SK-N-SH (cell line): ENCODE results near the gene SCRN1. TPM values are rescaled to one million over a fixed set of nuclear protein-coding genes. Genes with fewer than 3 reads are reported as not detected.

ENCODE experiments used
- CTCF ChIA-PET: fragments of 300-600, 350-600 bp; formaldehyde crosslinking; extraction: SDS; loops from one replicate; lab custom pipeline; 2021; lab: Yijun Ruan, JAX
- POLR2A ChIA-PET: fragments of 350-600 bp; sonication (Branson Sonifier 250); formaldehyde crosslinking; extraction: SDS; loops from one replicate; lab custom pipeline; 2020; ENCODE audit warnings: antibody characterized with exemption, inconsistent platforms; lab: Yijun Ruan, JAX
- DNase-seq: peaks from one replicate; pipeline ENCODE4 v3.0.0; 2012
- H2AFZ ChIP-seq: fragments of 200-600 bp; sonication (generic); 2 replicates; pipeline ENCODE4 v1.8.1; 2016; ENCODE audit warnings: antibody characterized with exemption, mild to moderate bottlenecking, low read depth
- H3F3A ChIP-seq: fragments of 200-600 bp; sonication (generic); replicated peaks from 2 replicates; pipeline ENCODE3; 2016; ENCODE audit warnings: antibody characterized with exemption, mild to moderate bottlenecking; ENCODE audit not compliant: insufficient read depth
- H3K27ac ChIP-seq, 2 experiments: fragments of 200-500 bp in 1 of 2; fragments of 200-600 bp in 1 of 2; sonication (Bioruptor generic) in 1 of 2; sonication (generic), shearing (Covaris generic) in 1 of 2; 2 replicates each; pipeline versions ENCODE4 v1.5.1 to v1.6.1; 2014 to 2016; ENCODE audit warnings: low read depth in 2 of 2, inconsistent platforms in 1 of 2, low read length in 1 of 2, mild to moderate bottlenecking in 1 of 2, mixed read lengths in 1 of 2
- H3K27me3 ChIP-seq: fragments of 200-600 bp; sonication (generic), shearing (Covaris generic); 2 replicates; pipeline ENCODE4 v1.6.1; 2016; ENCODE audit warnings: mixed run types; ENCODE audit not compliant: insufficient read depth
- H3K36me3 ChIP-seq, 2 experiments: fragments of 200-500 bp in 1 of 2; fragments of 200-600 bp in 1 of 2; sonication (Bioruptor generic) in 1 of 2; sonication (generic) in 1 of 2; replicated peaks in 1 of 2; 2 replicates each; pipeline versions ENCODE3 to v1.5.1; 2014 to 2016; ENCODE audit warnings: low read length in 1 of 2, mild to moderate bottlenecking in 1 of 2; ENCODE audit not compliant: insufficient read depth in 2 of 2, control insufficient read depth in 1 of 2
- H3K4me1 ChIP-seq, 2 experiments: fragments of 200-500 bp in 1 of 2; fragments of 200-600 bp in 1 of 2; sonication (Bioruptor generic) in 1 of 2; sonication (generic), shearing (Covaris generic) in 1 of 2; 2 replicates each; pipeline versions ENCODE4 v1.5.1 to v1.6.1; 2014 to 2016; ENCODE audit warnings: low read depth in 1 of 2, low read length in 1 of 2, mixed run types in 1 of 2; ENCODE audit not compliant: insufficient read depth in 2 of 2, control insufficient read depth in 1 of 2
- H3K4me2 ChIP-seq: fragments of 200-600 bp; sonication (generic), shearing (Covaris generic); 2 replicates; pipeline ENCODE4 v1.6.1; 2017; ENCODE audit warnings: mixed run types
- H3K4me3 ChIP-seq, 2 experiments: fragments of 200-500 bp in 1 of 2; fragments of 200-600 bp in 1 of 2; sonication (Bioruptor generic) in 1 of 2; sonication (generic), shearing (Covaris generic) in 1 of 2; 2 replicates each; pipeline versions ENCODE4 v1.5.1 to v1.8.1; 2014 to 2016; ENCODE audit warnings: low read depth in 2 of 2, inconsistent platforms in 1 of 2, low read length in 1 of 2, mild to moderate bottlenecking in 1 of 2, mixed read lengths in 1 of 2, moderate library complexity in 1 of 2
- H3K79me2 ChIP-seq: fragments of 200-600 bp; sonication (generic); 2 replicates; pipeline ENCODE4 v1.8.1; 2017; ENCODE audit warnings: mild to moderate bottlenecking; ENCODE audit not compliant: insufficient read depth
- H3K9ac ChIP-seq: fragments of 200-600 bp; sonication (generic); 2 replicates; pipeline ENCODE4 v1.6.1; 2017; ENCODE audit warnings: mixed run types
- H3K9me2 ChIP-seq: fragments of 200-600 bp; sonication (generic); 2 replicates; pipeline ENCODE4 v1.6.1; 2017; ENCODE audit warnings: mixed run types
- H3K9me3 ChIP-seq: fragments of 200-600 bp; sonication (generic); 2 replicates; pipeline ENCODE4 v1.6.1; 2017; ENCODE audit warnings: mixed run types, mild to moderate bottlenecking, moderate library complexity
- H4K20me1 ChIP-seq: fragments of 200-600 bp; sonication (generic); 2 replicates; pipeline ENCODE4 v1.6.1; 2017; ENCODE audit warnings: mild to moderate bottlenecking, mixed run types; ENCODE audit not compliant: insufficient read depth
- EP300 ChIP-seq, 2 experiments: IDR thresholded peaks; 2 replicates each; pipeline versions ENCODE4 v1.4.0 to v1.6.1; 2012; ENCODE audit warnings: borderline replicate concordance in 1 of 2, low read depth in 1 of 2, low read length in 1 of 2
- EZH2phosphoT487 ChIP-seq: fragments of 200-600 bp; sonication (generic); IDR thresholded peaks from 2 replicates; pipeline ENCODE4 v1.6.1; 2017; ENCODE audit warnings: low read depth, mixed run types, mild to moderate bottlenecking, antibody characterized with exemption, moderate library complexity, borderline replicate concordance
- FOSL2 ChIP-seq: IDR thresholded peaks from 2 replicates; pipeline ENCODE4 v1.4.0; 2012; ENCODE audit warnings: low read depth, mild to moderate bottlenecking, moderate library complexity, borderline replicate concordance
- FOXM1 ChIP-seq: IDR thresholded peaks from 2 replicates; pipeline ENCODE4 v1.4.0; 2012; ENCODE audit warnings: low read depth, mild to moderate bottlenecking
- GABPA ChIP-seq: IDR thresholded peaks from 2 replicates; pipeline ENCODE4 v1.4.0; 2012; ENCODE audit warnings: low read depth, mild to moderate bottlenecking
- GATA2 ChIP-seq: sonication (generic); formaldehyde crosslinking; IDR thresholded peaks from 2 replicates; pipeline ENCODE4 v1.5.0; 2020; ENCODE audit warnings: mild to moderate bottlenecking, missing genetic modification reagents
- IRF3 ChIP-seq: fragments of 150-350 bp; IDR thresholded peaks from 2 replicates; pipeline ENCODE4 v1.6.1; 2016; ENCODE audit warnings: mild to moderate bottlenecking, low read depth, low read length
- JUND ChIP-seq: IDR thresholded peaks from 2 replicates; pipeline ENCODE4 v1.4.0; 2012
- MAX ChIP-seq: IDR thresholded peaks from 2 replicates; pipeline ENCODE4 v1.4.0; 2012; ENCODE audit warnings: low read depth
- MEF2A ChIP-seq: IDR thresholded peaks from 2 replicates; pipeline ENCODE4 v1.4.0; 2012; ENCODE audit warnings: low read depth, borderline replicate concordance
- MXI1 ChIP-seq: IDR thresholded peaks from 2 replicates; pipeline ENCODE4 v1.6.1; 2012; ENCODE audit warnings: mild to moderate bottlenecking, low read depth, low read length, improper control_type of control experiment
- POLR2AphosphoS5 ChIP-seq: IDR thresholded peaks from 2 replicates; pipeline ENCODE4 v1.6.1; 2012; ENCODE audit warnings: low read depth, low read length
- RAD21 ChIP-seq: IDR thresholded peaks from 2 replicates; pipeline ENCODE4 v1.6.1; 2012; ENCODE audit warnings: mild to moderate bottlenecking, low read length
- RFX5 ChIP-seq: IDR thresholded peaks from 2 replicates; pipeline ENCODE4 v1.6.1; 2012; ENCODE audit warnings: mild to moderate bottlenecking, improper control_type of control experiment, low read length
- RXRA ChIP-seq: IDR thresholded peaks from 2 replicates; pipeline ENCODE4 v1.4.0; 2012; ENCODE audit warnings: low read depth, mild to moderate bottlenecking, borderline replicate concordance
- SIN3A ChIP-seq: IDR thresholded peaks from 2 replicates; pipeline ENCODE4 v1.6.1; 2012; ENCODE audit warnings: low read depth, mild to moderate bottlenecking, low read length, moderate library complexity, borderline replicate concordance
- SMC3 ChIP-seq: IDR thresholded peaks from 2 replicates; pipeline ENCODE4 v1.6.1; 2012; ENCODE audit warnings: low read depth, low read length, improper control_type of control experiment
- TAF1 ChIP-seq: IDR thresholded peaks from 2 replicates; pipeline ENCODE4 v1.6.1; 2012; ENCODE audit warnings: low read depth, mild to moderate bottlenecking, low read length, moderate library complexity, borderline replicate concordance
- WGBS: methylation state at CpG from one replicate; pipeline ENCODE4 v1.1.6; 2017; ENCODE audit warnings: low lambda C conversion rate; 5-methylcytosine and 5-hydroxymethylcytosine counted together
- polyA plus RNA-seq, 3 experiments: library from polyadenylated mRNA; depleted of rRNA; stranded (reverse); fragments of >200 nt; gene quantifications; 2 replicates each; pipeline ENCODE4 v1.2.3, GENCODE V29; 2012
- TF ChIP-seq, protein P1 (sequence below): fragments of 200-600 bp; sonication (generic); IDR thresholded peaks from 2 replicates; pipeline ENCODE4 v1.6.1; 2017; ENCODE audit warnings: antibody characterized with exemption, mild to moderate bottlenecking, moderate library complexity

Gene SCRN1
- polyA plus RNA-seq, 1 of the 3 experiments (the other 2 are of a cell fraction): 64.3 TPM

DNA sequence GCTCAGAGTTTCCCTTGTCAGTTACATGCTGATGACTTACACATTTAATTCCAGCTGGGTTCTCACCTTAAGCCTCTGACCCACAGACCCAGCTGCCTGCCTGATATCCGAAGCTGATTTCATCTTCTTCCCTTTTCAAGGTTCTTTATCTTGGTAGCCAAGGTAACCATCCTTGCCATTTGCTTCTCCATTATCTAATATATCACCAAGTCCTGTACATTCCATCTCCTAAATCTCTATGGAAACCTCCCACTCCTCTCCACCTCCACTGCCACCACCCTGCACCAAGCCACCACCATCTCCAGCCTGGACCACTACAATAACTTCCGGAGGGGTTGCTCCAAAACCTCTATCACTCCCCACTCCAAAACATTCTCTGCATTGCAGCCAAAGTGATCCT lies 19.9 kb downstream of the SCRN1 start:
- Histone ChIP-seq H4K20me1 (peaks cover 28% of the 10 kb centered on the region), H3K4me2 (no peak overlapping the region), H3K9me3 (no peaks in the 10 kb centered on the region), H3K4me1 (peaks cover 0 to 4% of the 10 kb centered on the region in 2 experiments; a peak in 1 of 4 replicates), H3K9me2 (no peaks in the 10 kb centered on the region), H2AFZ (no peak overlapping the region), H3K36me3 (peaks cover 33 to 34% of the 10 kb centered on the region in 2 experiments), H3K9ac (no peak overlapping the region), H3K27ac (no peak overlapping the region), H3F3A (peaks cover 4% of the 10 kb centered on the region), H3K79me2 (peaks cover 83% of the 10 kb centered on the region), H3K4me3 (no peak overlapping the region), H3K27me3 (no peaks in the 10 kb centered on the region)
- 77% methylated on average over 2 of the region's 2 CpGs for WGBS
- no peak for DNase-seq
- CTCF ChIA-PET: interaction anchor here (0.7 to 3.2 kb wide), 5 partner anchors 10 to 92 kb away, joined by 3 to 12 read pairs (median 5); no protein-coding TSS in a partner anchor
- POLR2A ChIA-PET: no interaction called here
- TF ChIP-seq POLR2AphosphoS5 (no peak), GATA2 (CRISPR knock-in tag) (no peak), RAD21 (no peak), GABPA (no peak), RFX5 (no peak), TAF1 (no peak), IRF3 (no peak), FOSL2 (no peak), JUND (no peak), RXRA (no peak), SMC3 (no peak), MEF2A (no peak), SIN3A (no peak), MXI1 (no peak), FOXM1 (no peak), EZH2phosphoT487 (no peak), EP300 (IDR thresholded peaks at IDR 0.05; ENCODE audit: borderline replicate concordance in 1 of 2, low read depth in 1 of 2, low read length in 1 of 2) (no peak), MAX (no peak)
- TF ChIP-seq, protein P1, sequence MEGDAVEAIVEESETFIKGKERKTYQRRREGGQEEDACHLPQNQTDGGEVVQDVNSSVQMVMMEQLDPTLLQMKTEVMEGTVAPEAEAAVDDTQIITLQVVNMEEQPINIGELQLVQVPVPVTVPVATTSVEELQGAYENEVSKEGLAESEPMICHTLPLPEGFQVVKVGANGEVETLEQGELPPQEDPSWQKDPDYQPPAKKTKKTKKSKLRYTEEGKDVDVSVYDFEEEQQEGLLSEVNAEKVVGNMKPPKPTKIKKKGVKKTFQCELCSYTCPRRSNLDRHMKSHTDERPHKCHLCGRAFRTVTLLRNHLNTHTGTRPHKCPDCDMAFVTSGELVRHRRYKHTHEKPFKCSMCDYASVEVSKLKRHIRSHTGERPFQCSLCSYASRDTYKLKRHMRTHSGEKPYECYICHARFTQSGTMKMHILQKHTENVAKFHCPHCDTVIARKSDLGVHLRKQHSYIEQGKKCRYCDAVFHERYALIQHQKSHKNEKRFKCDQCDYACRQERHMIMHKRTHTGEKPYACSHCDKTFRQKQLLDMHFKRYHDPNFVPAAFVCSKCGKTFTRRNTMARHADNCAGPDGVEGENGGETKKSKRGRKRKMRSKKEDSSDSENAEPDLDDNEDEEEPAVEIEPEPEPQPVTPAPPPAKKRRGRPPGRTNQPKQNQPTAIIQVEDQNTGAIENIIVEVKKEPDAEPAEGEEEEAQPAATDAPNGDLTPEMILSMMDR: no peak
